ENCODE results near the gene ALDH8A1.
A peak's percentile ranks its signal among the peaks of the same experiment; 100 is the strongest.

Gene ALDH8A1

GRCh38 chr6:134951494-134952263, 1.8 kb upstream of the ALDH8A1 start:
- no peak for DNase-seq (ENCODE audit: low read depth in 4 of 4, low spot score in 1 of 4)

DNA sequence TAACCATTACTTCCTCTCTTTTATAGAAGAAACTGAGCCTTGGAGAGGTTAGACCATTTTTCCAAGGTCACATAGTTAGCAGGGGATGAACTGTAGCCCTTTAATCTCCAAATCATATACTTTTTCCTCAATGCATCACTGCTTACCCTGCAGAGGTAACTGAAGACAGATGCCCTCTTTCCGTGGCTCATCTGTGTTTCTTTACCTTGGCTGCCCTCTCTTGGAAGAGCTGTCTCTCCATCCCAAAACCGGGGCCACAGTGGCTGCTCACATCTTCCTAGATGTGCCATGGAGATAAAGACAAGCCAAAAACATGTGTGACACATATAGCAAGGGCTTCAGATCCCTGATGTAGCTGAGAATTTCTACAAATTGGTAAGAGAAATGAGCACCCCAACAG, 581 bp upstream of the ALDH8A1 start:
- DNase-seq (ENCODE audit: low read depth in 4 of 4, low spot score in 1 of 4) = no peak

GRCh38 chr6:134948691-134949090, 1.2 kb downstream of the ALDH8A1 start:
- no peak for DNase-seq (ENCODE audit: low read depth in 4 of 4, low spot score in 1 of 4)

DNA sequence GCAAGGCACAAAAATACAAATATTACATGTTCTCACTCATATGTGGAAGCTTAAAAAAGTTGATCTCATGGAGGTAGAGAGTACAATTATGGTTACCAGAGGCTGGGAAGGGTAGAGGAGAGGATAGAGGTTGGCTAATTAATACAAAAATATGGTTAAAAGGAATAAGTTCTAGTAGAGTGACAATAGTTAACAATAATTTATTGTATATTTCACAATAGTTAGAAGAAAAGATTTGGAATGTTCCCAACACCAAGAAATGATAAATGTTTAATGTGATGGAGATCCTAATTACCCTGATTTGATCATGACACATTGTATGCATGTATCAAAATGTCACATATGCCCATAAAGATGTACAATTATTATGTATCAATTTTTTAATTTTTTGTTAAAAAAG, 1.8 kb downstream of the ALDH8A1 start:
- no peak for DNase-seq (ENCODE audit: low read depth in 4 of 4, low spot score in 1 of 4)

DNA sequence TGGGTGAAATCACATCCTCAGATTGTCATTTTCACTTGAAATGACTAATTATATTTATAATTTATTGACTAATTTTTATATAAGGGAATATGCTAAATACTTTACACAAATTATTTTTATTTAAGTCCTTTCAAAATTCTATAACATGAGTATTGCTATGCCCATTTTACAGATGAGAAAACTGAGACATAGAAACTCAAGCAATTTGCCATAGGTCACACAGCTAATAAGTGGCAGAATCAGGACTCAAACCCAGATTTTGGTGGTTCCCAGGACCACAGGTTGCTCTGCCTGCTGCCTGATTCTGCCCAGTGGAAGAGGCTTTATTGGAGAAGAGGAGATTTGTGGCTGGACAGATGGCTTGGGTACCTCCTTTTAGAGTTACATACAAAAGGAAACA, 4.9 kb downstream of the ALDH8A1 start:
- DNase-seq (ENCODE audit: low read depth in 4 of 4, low spot score in 1 of 4) = no peak

GRCh38 chr6:134943522-134944111, 6.3 kb downstream of the ALDH8A1 start:
- DNase-seq (ENCODE audit: low read depth in 4 of 4, low spot score in 1 of 4) = no peak

DNA sequence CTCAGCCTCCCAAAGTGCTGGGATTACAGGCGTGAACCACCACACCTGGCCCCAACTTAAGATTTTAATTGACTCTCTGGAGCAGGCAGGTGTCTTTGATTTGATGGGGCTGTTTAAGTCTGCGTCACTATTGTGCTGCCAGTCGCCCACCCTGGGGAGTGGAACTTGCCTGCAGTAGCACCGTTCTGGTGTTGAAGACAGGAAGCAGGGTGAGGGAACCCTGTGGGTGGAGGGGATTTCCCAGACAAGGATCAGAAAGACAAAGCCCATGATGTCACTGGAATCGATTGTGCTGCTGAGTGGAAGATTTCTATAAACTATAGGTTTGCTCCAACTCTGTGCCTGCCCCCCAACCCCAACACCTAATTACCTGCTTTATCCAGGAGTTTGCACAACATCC, 11.0 kb downstream of the ALDH8A1 start:
- DNase-seq (ENCODE audit: low read depth in 4 of 4, low spot score in 1 of 4) = peak; percentile 2 to 62 (median 44)

DNA sequence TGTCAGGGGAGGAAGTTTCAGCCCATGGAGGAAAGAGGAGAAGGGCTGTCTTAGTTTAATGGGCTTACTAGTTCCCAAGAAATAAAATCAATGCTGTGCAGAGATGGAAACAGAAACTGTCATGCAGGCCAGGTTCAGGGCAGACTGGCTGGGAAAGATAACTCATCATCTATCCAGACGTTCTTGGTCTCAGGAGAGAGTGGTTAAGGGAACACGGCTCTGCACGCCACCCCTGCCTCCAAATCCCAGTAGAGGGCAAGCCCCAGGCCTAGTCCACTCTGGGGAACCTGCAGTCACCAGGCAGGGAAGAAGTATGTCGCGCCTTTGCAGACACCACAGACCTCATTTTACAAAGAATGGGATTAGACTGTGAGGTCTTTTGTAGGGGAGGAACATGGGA, 12.5 kb downstream of the ALDH8A1 start:
- DNase-seq (ENCODE audit: low read depth in 4 of 4, low spot score in 1 of 4) = no peak

DNA sequence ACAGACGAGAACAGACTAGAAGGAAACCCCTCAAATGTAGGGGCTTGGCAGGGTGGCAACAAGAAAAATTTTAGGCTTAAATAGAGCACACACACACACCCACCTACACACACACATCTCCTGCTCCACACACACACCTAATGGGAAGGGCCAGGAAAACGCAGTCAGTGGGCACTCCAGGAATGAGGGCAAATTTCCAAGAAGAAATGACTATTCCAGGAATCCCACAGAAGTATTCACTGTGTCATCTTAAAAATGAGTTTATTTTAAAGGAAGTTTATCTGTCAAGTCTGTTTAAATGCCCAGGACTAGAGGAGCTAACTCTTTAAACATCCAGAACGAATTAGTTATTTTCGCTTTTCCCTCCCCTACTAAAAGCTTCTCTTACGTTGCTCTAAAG, 13.0 kb downstream of the ALDH8A1 start:
- no peak for DNase-seq (ENCODE audit: low read depth in 4 of 4, low spot score in 1 of 4)

DNA sequence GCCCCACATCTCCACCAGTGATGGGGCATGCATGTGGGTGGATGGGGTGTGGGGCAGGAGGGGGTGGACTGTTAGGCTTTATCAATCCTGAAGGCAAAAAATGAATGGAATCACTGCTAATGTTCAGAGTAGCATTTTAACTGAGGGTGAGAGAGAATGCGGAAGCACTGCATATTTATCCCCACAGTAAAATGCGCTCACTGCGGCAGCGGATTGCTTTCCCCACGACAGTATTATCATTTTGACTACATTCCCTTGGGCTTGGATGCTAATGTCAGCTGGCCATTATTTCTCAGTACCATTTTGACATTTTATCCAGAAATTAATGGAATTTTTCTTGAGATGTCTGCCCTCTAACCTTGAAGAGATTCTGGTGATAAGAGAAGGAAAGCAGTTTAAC, 13.4 kb downstream of the ALDH8A1 start:
- no peak for DNase-seq (ENCODE audit: low read depth in 4 of 4, low spot score in 1 of 4)

DNA sequence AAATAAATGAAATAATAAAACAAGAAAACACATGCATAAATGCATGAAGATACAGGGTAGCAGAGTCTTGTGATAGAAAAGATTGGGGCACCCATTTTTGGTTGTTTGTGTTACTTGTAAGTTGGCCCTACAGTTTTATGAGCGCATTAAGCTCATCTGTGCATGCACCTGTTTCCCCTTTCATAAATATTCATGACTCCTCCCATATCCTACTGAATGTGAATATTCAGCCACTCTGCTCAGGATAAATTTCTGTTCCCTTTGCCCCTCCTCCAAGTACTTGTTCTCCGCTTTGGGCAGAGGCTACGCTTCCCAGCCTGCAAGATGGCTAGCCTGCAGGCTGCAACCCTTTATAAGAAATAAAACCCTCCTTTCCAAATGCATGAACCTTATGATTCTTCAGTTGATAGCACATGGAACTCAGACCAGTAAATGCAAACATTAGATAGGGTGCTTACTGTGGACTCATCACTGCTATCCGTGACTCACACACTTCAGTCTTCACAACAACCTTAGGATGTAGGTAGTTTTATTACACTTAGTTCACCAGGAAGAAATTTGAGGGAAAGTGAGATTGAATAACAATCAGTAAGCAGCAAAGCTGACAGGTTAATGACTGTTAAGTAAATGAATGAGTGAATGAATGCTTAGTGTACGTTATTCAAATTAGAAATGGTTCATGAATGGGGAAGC, 15.0 kb downstream of the ALDH8A1 start:
- no peak for DNase-seq (ENCODE audit: low read depth in 4 of 4, low spot score in 1 of 4)

DNA sequence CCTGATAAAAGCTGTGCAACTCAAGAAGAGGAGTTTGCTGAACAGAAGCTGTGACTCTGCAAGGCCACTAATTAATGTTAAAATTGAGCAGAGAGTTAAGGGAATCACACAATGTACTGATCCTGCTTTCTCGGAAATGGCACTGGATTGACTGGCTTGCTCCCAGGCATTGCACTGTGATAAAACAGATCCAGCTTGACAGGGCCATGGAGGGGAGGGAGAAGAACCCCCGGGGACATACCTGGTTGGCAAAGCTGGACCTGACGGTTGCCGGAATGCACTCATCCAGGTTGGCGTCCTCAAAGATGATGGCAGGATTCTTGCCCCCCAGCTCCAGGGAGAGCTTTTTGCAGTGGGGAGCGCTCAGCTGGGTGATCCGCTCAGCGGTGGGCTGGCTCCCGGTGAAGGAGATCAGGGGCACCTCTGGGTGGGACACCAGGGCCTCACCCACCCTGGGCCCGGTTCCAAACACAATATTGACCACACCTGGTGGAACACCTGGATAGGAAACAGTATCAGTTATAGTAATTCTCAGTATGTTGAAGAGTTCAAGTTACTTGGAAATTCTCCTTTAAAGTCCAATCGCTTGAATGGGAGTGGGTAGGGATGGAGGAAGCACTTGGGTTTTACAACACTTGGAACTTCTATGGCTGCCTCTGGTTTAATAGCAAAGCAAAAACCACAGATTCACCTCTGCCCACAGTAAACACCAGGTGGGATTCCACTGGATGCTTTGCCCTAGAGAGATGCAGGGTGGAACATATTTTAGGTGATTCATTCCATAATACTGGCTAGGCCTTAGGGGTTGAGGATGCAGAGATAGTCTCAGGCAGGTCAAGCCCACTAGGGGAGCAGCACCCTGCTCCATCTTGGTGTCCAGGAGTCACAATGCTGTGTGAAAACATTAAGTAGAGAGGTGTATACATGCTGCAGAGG, 17.1 kb downstream of the ALDH8A1 start:
- no peak for DNase-seq (ENCODE audit: low read depth in 4 of 4, low spot score in 1 of 4)

DNA sequence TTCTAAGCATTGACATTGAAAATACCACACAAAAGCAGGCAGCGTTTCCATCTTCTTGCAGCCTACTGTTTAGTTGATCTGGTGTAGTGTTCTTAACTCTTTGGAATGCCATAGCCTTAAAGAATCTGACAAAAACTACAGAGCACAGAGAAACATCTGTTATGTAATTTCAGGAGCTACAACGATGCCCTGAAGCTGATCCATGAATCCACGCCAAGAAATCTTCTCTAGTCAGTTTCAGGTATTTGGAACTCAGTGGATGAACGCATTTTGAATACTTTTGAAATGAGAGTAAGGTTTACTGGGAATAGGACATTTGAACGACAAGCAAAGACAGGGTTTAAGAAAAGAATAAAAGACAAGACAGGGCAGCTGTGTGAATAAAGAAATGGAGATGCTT, 17.8 kb downstream of the ALDH8A1 start:
- DNase-seq (ENCODE audit: low read depth in 4 of 4, low spot score in 1 of 4) = no peak

DNA sequence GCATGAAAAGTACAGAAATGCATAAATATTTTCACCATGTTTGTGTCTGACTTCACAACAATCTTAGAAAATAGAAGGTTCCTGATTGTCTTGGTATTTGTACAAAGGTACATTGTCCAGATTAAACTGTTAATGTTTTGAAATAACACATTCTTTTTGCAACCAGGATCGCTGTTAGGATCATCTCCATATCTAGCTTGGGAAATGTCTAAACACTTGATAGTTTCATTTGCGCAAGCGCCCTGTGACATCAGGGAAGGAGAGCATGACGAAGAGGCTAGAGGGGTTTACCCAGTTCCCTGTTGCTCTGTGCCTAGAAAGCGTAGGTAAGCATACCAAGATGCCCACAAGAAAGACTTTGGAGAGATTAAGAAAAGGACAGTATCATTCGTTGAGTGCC, 19.4 kb downstream of the ALDH8A1 start:
- no peak for DNase-seq (ENCODE audit: low read depth in 4 of 4, low spot score in 1 of 4)

DNA sequence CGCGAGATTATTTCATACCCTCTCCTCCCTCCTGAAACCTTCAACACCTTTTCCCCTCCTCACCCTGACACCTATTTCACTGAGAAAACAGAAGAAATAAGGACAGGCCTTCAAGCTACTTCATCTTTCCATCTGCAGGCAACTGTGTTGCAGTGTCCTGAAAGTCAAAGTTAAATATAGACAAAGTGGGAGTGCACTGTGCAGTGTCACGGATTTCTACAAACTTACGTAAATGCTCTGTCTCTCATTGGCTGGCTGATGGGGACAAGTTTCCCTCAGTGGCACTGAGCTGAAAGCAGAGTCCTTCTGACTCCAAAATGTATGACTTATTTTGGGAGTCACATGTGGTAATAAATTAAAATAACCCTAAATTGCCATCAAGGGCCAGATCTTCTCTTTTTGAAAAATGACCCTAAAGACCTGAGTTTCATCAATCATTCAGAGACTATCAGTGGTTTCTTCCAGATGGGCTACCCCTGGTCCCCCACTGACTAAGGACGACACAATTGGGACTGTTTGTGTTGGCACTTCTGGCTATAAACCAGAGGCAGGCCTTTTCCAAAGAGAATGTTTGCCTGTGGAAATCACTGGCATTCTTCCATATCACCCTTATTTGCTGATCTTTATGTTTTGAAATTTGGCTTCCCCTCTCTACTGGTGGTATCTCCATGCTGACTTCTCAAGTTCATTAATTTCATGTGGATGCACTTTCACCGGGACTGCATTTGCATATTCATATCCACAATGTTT, 21.6 kb downstream of the ALDH8A1 start:
- DNase-seq (ENCODE audit: low read depth in 4 of 4, low spot score in 1 of 4) = no peak

GRCh38 chr6:134925800-134926199, 24.1 kb downstream of the ALDH8A1 start:
- no peak for DNase-seq (ENCODE audit: low read depth in 4 of 4, low spot score in 1 of 4)

GRCh38 chr6:134921721-134922261, 28.1 kb downstream of the ALDH8A1 start:
- no peak for DNase-seq (ENCODE audit: low read depth in 4 of 4, low spot score in 1 of 4)

GRCh38 chr6:134921276-134921675, 28.6 kb downstream of the ALDH8A1 start:
- no peak for DNase-seq (ENCODE audit: low read depth in 4 of 4, low spot score in 1 of 4)

GRCh38 chr6:134920422-134920821, 29.5 kb downstream of the ALDH8A1 start:
- DNase-seq (ENCODE audit: low read depth in 4 of 4, low spot score in 1 of 4) = no peak

GRCh38 chr6:134918418-134918961, 31.4 kb downstream of the ALDH8A1 start:
- no peak for DNase-seq (ENCODE audit: low read depth in 4 of 4, low spot score in 1 of 4)
